SH-SY5Y (cell line): ENCODE measurements around the gene DOCK10.

ENCODE experiments used
- GATA2 ChIP-seq: IDR thresholded peaks from 2 replicates; pipeline ENCODE4 v1.6.1; 2011; ENCODE audit warnings: mild to moderate bottlenecking, low read depth, low read length
- GATA3 ChIP-seq: IDR thresholded peaks from 2 replicates; pipeline ENCODE4 v1.6.1; 2011; ENCODE audit warnings: low read depth, mild to moderate bottlenecking, low read length, moderate library complexity

- no peak for TF ChIP-seq GATA3
- TF ChIP-seq GATA2 = no peak
Observed at GRCh38 chr2:224820283-224820991, 221.8 kb downstream of the DOCK10 start.
